Loucy (cell line): ENCODE measurements around the gene NLRC3.
"Not testable (repeated sequence)": the region's sequence is repeated elsewhere in the genome, so short reads cannot be mapped to it uniquely, and the experiment has no call there.

Experiments
- H2AFZ ChIP-seq: fragments of 200-600 bp; sonication (generic); 2 replicates; pipeline ENCODE4 v1.6.0; 2016; ENCODE audit warnings: antibody characterized with exemption, mild to moderate bottlenecking, low read length, moderate library complexity
- H3F3A ChIP-seq: fragments of 200-600 bp; 2 replicates; pipeline ENCODE4 v1.6.0; 2016; ENCODE audit warnings: antibody characterized with exemption, low read depth, mild to moderate bottlenecking
- H3K27me3 ChIP-seq: fragments of 200-600 bp; sonication (generic); 2 replicates; pipeline ENCODE4 v1.6.1; 2014; ENCODE audit warnings: low read length, mild to moderate bottlenecking; ENCODE audit not compliant: insufficient read depth, poor library complexity, severe bottlenecking
- H3K36me3 ChIP-seq: fragments of 200-600 bp; sonication (generic); 2 replicates; pipeline ENCODE4 v1.6.1; 2016; ENCODE audit warnings: low read length; ENCODE audit not compliant: insufficient read depth
- H3K4me1 ChIP-seq: fragments of 200-600 bp; sonication (generic); 2 replicates; pipeline ENCODE4 v1.5.1; 2014; ENCODE audit warnings: low read length, mild to moderate bottlenecking; ENCODE audit not compliant: insufficient read depth, poor library complexity, severe bottlenecking
- H3K4me2 ChIP-seq: fragments of 200-600 bp; sonication (generic); 2 replicates; pipeline ENCODE4 v1.6.0; 2014; ENCODE audit warnings: antibody characterized with exemption, low read length, low read depth, mild to moderate bottlenecking; ENCODE audit not compliant: poor library complexity, severe bottlenecking
- H3K4me3 ChIP-seq: fragments of 200-600 bp; sonication (generic); 2 replicates; pipeline ENCODE4 v1.5.1; 2014; ENCODE audit warnings: low read length, mild to moderate bottlenecking, mixed read lengths; ENCODE audit not compliant: poor library complexity, severe bottlenecking
- H3K79me2 ChIP-seq: fragments of 200-600 bp; sonication (generic); 2 replicates; pipeline ENCODE4 v1.6.1; 2014; ENCODE audit warnings: low read length; ENCODE audit not compliant: insufficient read depth
- H3K9ac ChIP-seq: fragments of 200-600 bp; sonication (generic); 2 replicates; pipeline ENCODE4 v1.6.0; 2014; ENCODE audit warnings: mild to moderate bottlenecking, low read depth, low read length, moderate library complexity; ENCODE audit not compliant: poor library complexity, severe bottlenecking
- H3K9me2 ChIP-seq: fragments of 200-600 bp; sonication (generic); replicated peaks from 2 replicates; pipeline ENCODE4 v1.6.1; 2016; ENCODE audit warnings: low read depth, low read length, mixed read lengths
- H3K9me3 ChIP-seq: fragments of 200-600 bp; sonication (generic); 2 replicates; pipeline ENCODE4 v1.6.1; 2014; ENCODE audit warnings: mild to moderate bottlenecking, antibody characterized with exemption, low read length, low read depth; ENCODE audit not compliant: insufficient read depth
- H4K20me1 ChIP-seq: fragments of 200-600 bp; sonication (generic); 2 replicates; pipeline ENCODE4 v1.6.0; 2014; ENCODE audit warnings: antibody characterized with exemption, low read length, mild to moderate bottlenecking; ENCODE audit not compliant: insufficient read depth, poor library complexity, severe bottlenecking
- CTCF ChIP-seq: fragments of 200-600 bp; sonication (generic); conservative IDR thresholded peaks from 2 replicates; pipeline ENCODE4 v1.5.1; 2014; ENCODE audit warnings: mild to moderate bottlenecking, antibody characterized with exemption, low read length
- EZH2phosphoT487 ChIP-seq: fragments of 200-600 bp; IDR thresholded peaks from 2 replicates; pipeline ENCODE4 v1.6.1; 2018; ENCODE audit warnings: antibody characterized with exemption, mild to moderate bottlenecking, moderate library complexity, borderline replicate concordance

Gene NLRC3

GRCh38 chr16:3611146-3611975 lies 34.2 kb upstream of the NLRC3 start, which contains the start of gene SLX4:
SLX4 (minus strand) TSS chr16:3611606; CDS start chr16:3608964, 2,642 bp downstream.
- H3K9me3 ChIP-seq: no peaks in the 10 kb centered on the region
- peak within 1 kb of the TSS; percentile 98 for H3K4me3 ChIP-seq
- no peaks in the 10 kb centered on the region for H3K27me3 ChIP-seq
- H4K20me1 ChIP-seq: no peaks in the 10 kb centered on the region
- no peaks in the 10 kb centered on the region for H3K36me3 ChIP-seq
- H2AFZ ChIP-seq: peak within 1 kb of the TSS; percentile 84
- H3K4me1 ChIP-seq: peaks cover 33% of the 10 kb centered on the region
- H3K79me2 ChIP-seq: peaks cover 56% of the 10 kb centered on the region
- H3F3A ChIP-seq: peaks cover 2% of the 10 kb centered on the region; the same call in 1 of the 2 replicates
- H3K9me2 ChIP-seq: no peaks in the 10 kb centered on the region
- peak within 1 kb of the TSS; percentile 90 for H3K4me2 ChIP-seq
- H3K9ac ChIP-seq: peak within 1 kb of the TSS; percentile 97
- TF ChIP-seq EZH2phosphoT487: no peak
- no peak for TF ChIP-seq CTCF

- Histone ChIP-seq H3K79me2 (peaks cover 51% of the 10 kb centered on the region), H3F3A (peaks cover 2% of the 10 kb centered on the region; the same call in 1 of the 2 replicates), H3K36me3 (no peaks in the 10 kb centered on the region), H3K9me2 (no peaks in the 10 kb centered on the region), H3K4me1 (peaks cover 32% of the 10 kb centered on the region), H3K4me2 (peak overlapping the region; percentile 90), H3K27me3 (no peaks in the 10 kb centered on the region), H3K9me3 (no peaks in the 10 kb centered on the region), H3K4me3 (peak overlapping the region; percentile 98), H4K20me1 (no peaks in the 10 kb centered on the region), H3K9ac (peak overlapping the region; percentile 89), H2AFZ (no peak overlapping the region)
- TF ChIP-seq CTCF: no peak
- TF ChIP-seq EZH2phosphoT487: no peak
Measured at GRCh38 chr16:3610698-3611145, 33.5 kb upstream of the NLRC3 start.

- peaks cover 26% of the 10 kb centered on the region for H3K4me1 ChIP-seq
- H3K36me3 ChIP-seq: no peaks in the 10 kb centered on the region
- H2AFZ ChIP-seq: no peak overlapping the region
Measured at GRCh38 chr16:3609895-3610697, 32.9 kb upstream of the NLRC3 start.

GRCh38 chr16:3608976-3609375 lies 31.8 kb upstream of the NLRC3 start:
- H4K20me1 ChIP-seq, H3K9ac ChIP-seq, H3K36me3 ChIP-seq, H3F3A ChIP-seq, H3K27me3 ChIP-seq, H2AFZ ChIP-seq, H3K9me2 ChIP-seq, H3K9me3 ChIP-seq, H3K4me2 ChIP-seq, H3K4me3 ChIP-seq: not testable (repeated sequence)
- Histone ChIP-seq H3K79me2 (peaks cover 33% of the 10 kb centered on the region), H3K4me1 (peaks cover 23% of the 10 kb centered on the region)

More at GRCh38 chr16:3609895-3610697, 32.9 kb upstream of the NLRC3 start:
- Histone ChIP-seq H3K4me2 (peak overlapping the region; percentile 90), H3K27me3 (no peaks in the 10 kb centered on the region), H3K9ac (peak overlapping the region; percentile 89), H3K9me3 (no peaks in the 10 kb centered on the region), H3K9me2 (no peaks in the 10 kb centered on the region), H4K20me1 (no peaks in the 10 kb centered on the region), H3K4me3 (peak overlapping the region; percentile 98), H3K79me2 (peaks cover 44% of the 10 kb centered on the region), H3F3A (peaks cover 2% of the 10 kb centered on the region; the same call in 1 of the 2 replicates)
- no peak for TF ChIP-seq EZH2phosphoT487
- TF ChIP-seq CTCF: no peak
